RWPE1 (cell line): ENCODE data around the gene CLIC3.

ENCODE experiments used
- CTCF ChIA-PET: fragments of 350-600 bp; sonication (Branson Sonifier 250); formaldehyde crosslinking; extraction: SDS; loops from one replicate; lab custom pipeline; 2021; lab: Yijun Ruan, JAX
- POLR2A ChIA-PET: fragments of 400-600 bp; formaldehyde crosslinking; extraction: SDS; loops from one replicate; lab custom pipeline; 2020; ENCODE audit warnings: antibody characterized with exemption; ENCODE audit not compliant: low non-redundant PET; lab: Yijun Ruan, JAX
- DNase-seq: peaks from one replicate; pipeline ENCODE4 v3.0.0; 2012; ENCODE audit warnings: low spot score
- H3K27ac ChIP-seq: fragments of 450-650 bp; 2 replicates; pipeline ENCODE4 v1.5.1; 2017
- CTCF ChIP-seq: fragments of 450-650 bp; conservative IDR thresholded peaks from 2 replicates; pipeline ENCODE4 v1.5.1; 2017; ENCODE audit warnings: low read depth, mild to moderate bottlenecking

The CLIC3 gene

GRCh38 chr9:137027369-137028262, 31.2 kb upstream of the CLIC3 start, which contains the start of gene ABCA2:
TSS of gene ABCA2 (minus strand) at chr9:137028237. CDS start at chr9:137028140, 97 bp downstream.
- no peak for DNase-seq
- POLR2A ChIA-PET, result no interaction called here
- CTCF ChIA-PET, result interaction anchor here (0.6 to 4.7 kb wide), 14 partner anchors 8 to 426 kb away, joined by 3 to 44 read pairs (median 10); partner anchors contain the start of genes NPDC1, PAXX and SAPCD2
- TF ChIP-seq CTCF, result no peak
- peak within 1 kb of the TSS; percentile 81 for H3K27ac ChIP-seq

- no peak for TF ChIP-seq CTCF
- peak overlapping the region; percentile 81 for H3K27ac ChIP-seq
- CTCF ChIA-PET, result interaction anchor here (0.6 to 4.7 kb wide), 6 partner anchors 9 to 427 kb away, joined by 3 to 44 read pairs (median 5); partner anchors contain the start of gene NPDC1
- POLR2A ChIA-PET, result no interaction called here
- DNase-seq, result no peak
Measured at GRCh38 chr9:137026828-137027227, 30.5 kb upstream of the CLIC3 start.

- POLR2A ChIA-PET, result no interaction called here
Measured at GRCh38 chr9:137026384-137026783, 30.0 kb upstream of the CLIC3 start.

GRCh38 chr9:137025517-137025966, 29.2 kb upstream of the CLIC3 start:
- ChIA-PET CTCF (interaction anchor here (0.6 to 4.7 kb wide), 6 partner anchors 11 to 131 kb away, joined by 3 to 44 read pairs (median 4); partner anchors contain the start of gene NPDC1), POLR2A (interaction anchor here (1.2 kb wide), 1 partner anchor 33 kb away, joined by 5 read pairs; the partner anchor contains the start of gene PAXX)
- H3K27ac ChIP-seq, result peak overlapping the region; percentile 81
- DNase-seq, result peak; percentile 61
- no peak; the same call in 1 of the 2 replicates for TF ChIP-seq CTCF

More at GRCh38 chr9:137026384-137026783, 30.0 kb upstream of the CLIC3 start:
- peak overlapping the region; percentile 81 for H3K27ac ChIP-seq
- CTCF ChIA-PET, result interaction anchor here (0.5 to 4.7 kb wide), 6 partner anchors 10 to 190 kb away, joined by 3 to 44 read pairs (median 5); partner anchors contain the start of gene NPDC1
- no peak for DNase-seq
- no peak for TF ChIP-seq CTCF

- no peak for TF ChIP-seq CTCF
- no peak for DNase-seq
- ChIA-PET POLR2A (no interaction called here), CTCF (interaction anchor here (0.5 to 6.1 kb wide), 4 partner anchors 11 to 279 kb away, joined by 3 to 36 read pairs (median 4); partner anchors contain the start of gene NRARP)
- peak overlapping the region; percentile 81 for H3K27ac ChIP-seq
Measured at GRCh38 chr9:137023583-137023991, 27.2 kb upstream of the CLIC3 start.

- peak overlapping the region; percentile 81 for H3K27ac ChIP-seq
- TF ChIP-seq CTCF, result no peak
- ChIA-PET POLR2A (no interaction called here), CTCF (interaction anchor here (0.6 to 6.1 kb wide), 3 partner anchors 12 to 279 kb away, joined by 3 to 36 read pairs (median 4); partner anchors contain the start of gene NRARP)
- no peak for DNase-seq
Measured at GRCh38 chr9:137023157-137023556, 26.8 kb upstream of the CLIC3 start.
